BJ (cell line): ENCODE data around the gene TLR2. TPM values are rescaled to one million over a fixed set of nuclear protein-coding genes. Genes with fewer than 3 reads are reported as not detected.

Source experiments
- CTCF ChIA-PET: fragments of 350-600 bp; formaldehyde crosslinking; extraction: SDS; loops from one replicate; lab custom pipeline; 2021; ENCODE audit warnings: antibody characterized with exemption, inconsistent platforms; lab: Yijun Ruan, JAX
- POLR2A ChIA-PET: fragments of 300-600 bp; sonication (Branson Sonifier 250); formaldehyde crosslinking; extraction: SDS; loops from one replicate; lab custom pipeline; 2021; ENCODE audit warnings: antibody characterized with exemption; lab: Charles Lee
- DNase-seq: peaks from one replicate; pipeline ENCODE4 v3.0.0-alpha.2; 2011; ENCODE audit warnings: low read depth
- H3K27me3 ChIP-seq: 2 replicates; pipeline ENCODE4 v1.6.0; 2011; ENCODE audit warnings: low read length; ENCODE audit not compliant: control insufficient read depth, insufficient read depth
- H3K36me3 ChIP-seq: 2 replicates; pipeline ENCODE4 v1.5.1; 2011; ENCODE audit warnings: low read length; ENCODE audit not compliant: control insufficient read depth, insufficient read depth
- H3K4me3 ChIP-seq: 2 replicates; pipeline ENCODE4 v1.5.1; 2011; ENCODE audit warnings: low read depth, mild to moderate bottlenecking, control low read depth, low read length
- polyA plus RNA-seq: library from polyadenylated mRNA; depleted of rRNA; stranded (reverse); fragments of >200 nt; gene quantifications from 2 replicates; pipeline ENCODE4 v1.2.3, GENCODE V29; 2011
- TF ChIP-seq, protein P1 (sequence below): IDR thresholded peaks from 2 replicates; pipeline ENCODE4 v1.5.1; 2011; ENCODE audit warnings: low read depth, mild to moderate bottlenecking, control low read depth, inconsistent platforms, low read length, moderate library complexity; ENCODE audit not compliant: insufficient read depth

The TLR2 gene
- polyA plus RNA-seq, 1 experiment: not detected

DNA sequence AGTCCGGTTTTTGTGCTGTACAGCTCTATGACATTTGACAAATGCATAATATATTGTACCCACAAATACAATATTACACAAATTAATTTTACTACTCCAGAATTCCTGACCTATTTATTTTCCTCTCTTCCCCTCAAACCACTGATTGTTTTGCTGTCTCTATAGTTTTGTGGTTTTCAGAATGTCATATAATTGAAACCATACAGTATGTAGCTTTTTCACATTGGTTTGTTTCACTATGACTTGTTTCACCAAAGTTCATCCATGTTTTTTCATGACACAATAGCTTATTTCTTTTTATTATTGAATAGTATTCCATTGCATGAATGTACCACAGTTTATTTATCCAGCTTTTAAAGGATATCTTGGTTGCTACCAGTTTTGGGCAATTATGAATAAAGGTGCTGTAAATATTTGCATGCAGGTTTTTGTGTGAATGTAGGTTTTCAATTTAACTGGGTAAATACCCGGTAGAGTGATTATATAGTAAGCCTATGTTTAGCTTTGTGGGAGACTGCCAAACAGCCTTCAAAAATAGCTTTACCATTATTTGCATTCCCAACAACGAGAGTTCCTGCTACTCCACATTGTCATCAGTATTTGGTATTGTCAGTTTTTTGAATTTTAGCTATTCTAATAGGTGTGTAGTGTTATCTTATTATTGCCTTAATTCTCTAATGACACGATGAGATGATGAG, 49.8 kb downstream of the TLR2 start:
- ChIA-PET POLR2A (no interaction called here), CTCF (no interaction called here)
- TF ChIP-seq, protein P1, sequence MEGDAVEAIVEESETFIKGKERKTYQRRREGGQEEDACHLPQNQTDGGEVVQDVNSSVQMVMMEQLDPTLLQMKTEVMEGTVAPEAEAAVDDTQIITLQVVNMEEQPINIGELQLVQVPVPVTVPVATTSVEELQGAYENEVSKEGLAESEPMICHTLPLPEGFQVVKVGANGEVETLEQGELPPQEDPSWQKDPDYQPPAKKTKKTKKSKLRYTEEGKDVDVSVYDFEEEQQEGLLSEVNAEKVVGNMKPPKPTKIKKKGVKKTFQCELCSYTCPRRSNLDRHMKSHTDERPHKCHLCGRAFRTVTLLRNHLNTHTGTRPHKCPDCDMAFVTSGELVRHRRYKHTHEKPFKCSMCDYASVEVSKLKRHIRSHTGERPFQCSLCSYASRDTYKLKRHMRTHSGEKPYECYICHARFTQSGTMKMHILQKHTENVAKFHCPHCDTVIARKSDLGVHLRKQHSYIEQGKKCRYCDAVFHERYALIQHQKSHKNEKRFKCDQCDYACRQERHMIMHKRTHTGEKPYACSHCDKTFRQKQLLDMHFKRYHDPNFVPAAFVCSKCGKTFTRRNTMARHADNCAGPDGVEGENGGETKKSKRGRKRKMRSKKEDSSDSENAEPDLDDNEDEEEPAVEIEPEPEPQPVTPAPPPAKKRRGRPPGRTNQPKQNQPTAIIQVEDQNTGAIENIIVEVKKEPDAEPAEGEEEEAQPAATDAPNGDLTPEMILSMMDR: no peak
- Histone ChIP-seq H3K27me3 (no peaks in the 10 kb centered on the region), H3K4me3 (no peak overlapping the region), H3K36me3 (no peaks in the 10 kb centered on the region)
- DNase-seq: no peak

DNA sequence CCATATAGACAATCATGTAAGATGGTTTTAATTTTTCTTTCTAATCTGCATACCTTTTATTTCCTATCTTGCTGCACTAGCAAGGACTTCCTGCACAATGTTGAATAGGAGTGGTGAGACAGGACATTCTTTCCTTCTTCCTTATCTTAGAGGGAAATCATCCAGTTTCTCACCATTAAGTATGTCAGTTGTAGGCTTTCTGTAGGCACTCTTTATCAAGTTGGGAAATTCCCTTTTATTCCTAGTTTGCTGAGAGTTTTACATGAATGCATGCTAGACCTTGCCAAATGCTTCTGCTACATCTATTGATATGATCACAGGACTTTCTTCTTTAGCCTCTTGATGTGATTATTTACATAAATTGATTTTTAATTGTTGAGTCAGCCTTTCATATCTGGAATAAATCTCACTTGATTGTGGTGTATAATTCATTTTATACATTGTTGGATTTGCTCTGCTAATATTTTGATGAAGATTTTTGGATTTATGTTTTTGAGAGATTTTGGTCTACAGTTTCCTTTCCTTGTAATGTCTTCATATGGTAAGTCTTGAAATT, 51.9 kb downstream of the TLR2 start:
- DNase-seq: no peak
- ChIA-PET CTCF (no interaction called here), POLR2A (no interaction called here)

DNA sequence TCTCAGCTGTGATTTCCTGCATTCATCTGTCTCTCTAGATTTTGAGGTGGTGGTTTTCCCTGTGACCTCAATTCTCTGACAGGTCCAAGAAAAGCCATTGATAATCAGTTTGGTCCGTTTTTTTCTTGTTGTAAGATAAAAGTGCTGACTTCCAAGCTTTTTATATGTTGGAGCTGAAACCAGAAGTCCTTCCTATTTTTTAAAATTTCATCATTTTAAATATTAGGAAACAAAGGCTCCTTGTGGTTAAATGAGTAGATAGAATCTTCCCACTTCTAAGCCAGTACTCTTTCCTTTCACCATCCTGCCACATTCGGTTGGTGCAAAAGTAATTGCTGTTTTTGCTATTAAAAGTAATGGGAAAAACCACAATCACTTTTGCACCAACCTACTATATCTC, 57.5 kb downstream of the TLR2 start:
- CTCF ChIA-PET: interaction anchor here (2.1 to 5.1 kb wide), 2 partner anchors 8 to 107 kb away, joined by 6 to 18 read pairs; no protein-coding TSS in a partner anchor
- TF ChIP-seq, protein P1: no peak

More for the DNA sequence above, 51.9 kb downstream of the TLR2 start:
- Histone ChIP-seq H3K4me3 (no peak overlapping the region), H3K27me3 (no peaks in the 10 kb centered on the region), H3K36me3 (no peaks in the 10 kb centered on the region)
- TF ChIP-seq, protein P1: no peak

DNA sequence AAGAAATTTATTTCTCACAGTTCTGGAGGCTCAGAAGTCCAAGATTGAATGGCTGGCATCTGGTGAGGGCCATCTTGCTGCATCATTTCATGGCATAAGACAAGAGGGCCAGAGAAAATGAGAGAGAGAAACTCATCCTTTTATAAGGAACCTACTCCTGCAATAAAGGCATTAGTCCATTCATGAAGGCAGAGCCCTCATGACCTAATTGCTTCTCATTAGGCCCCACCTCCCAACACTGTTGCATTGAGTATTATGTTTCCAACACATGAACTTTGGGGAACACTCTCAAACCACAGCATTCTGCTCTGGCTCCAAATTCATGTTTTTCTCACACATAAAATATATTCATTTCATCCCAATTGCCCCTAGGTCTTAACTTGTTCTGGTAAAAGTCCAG, 61.6 kb downstream of the TLR2 start:
- Histone ChIP-seq H3K4me3 (no peak overlapping the region), H3K36me3 (no peaks in the 10 kb centered on the region), H3K27me3 (no peaks in the 10 kb centered on the region)
- DNase-seq: no peak
- TF ChIP-seq, protein P1: no peak
- CTCF ChIA-PET: no interaction called here
- POLR2A ChIA-PET: no interaction called here

More for the DNA sequence above, 57.5 kb downstream of the TLR2 start:
- H3K27me3 ChIP-seq: no peaks in the 10 kb centered on the region
- no peaks in the 10 kb centered on the region for H3K36me3 ChIP-seq
- H3K4me3 ChIP-seq: no peak overlapping the region
- POLR2A ChIA-PET: no interaction called here
- DNase-seq: no peak

DNA sequence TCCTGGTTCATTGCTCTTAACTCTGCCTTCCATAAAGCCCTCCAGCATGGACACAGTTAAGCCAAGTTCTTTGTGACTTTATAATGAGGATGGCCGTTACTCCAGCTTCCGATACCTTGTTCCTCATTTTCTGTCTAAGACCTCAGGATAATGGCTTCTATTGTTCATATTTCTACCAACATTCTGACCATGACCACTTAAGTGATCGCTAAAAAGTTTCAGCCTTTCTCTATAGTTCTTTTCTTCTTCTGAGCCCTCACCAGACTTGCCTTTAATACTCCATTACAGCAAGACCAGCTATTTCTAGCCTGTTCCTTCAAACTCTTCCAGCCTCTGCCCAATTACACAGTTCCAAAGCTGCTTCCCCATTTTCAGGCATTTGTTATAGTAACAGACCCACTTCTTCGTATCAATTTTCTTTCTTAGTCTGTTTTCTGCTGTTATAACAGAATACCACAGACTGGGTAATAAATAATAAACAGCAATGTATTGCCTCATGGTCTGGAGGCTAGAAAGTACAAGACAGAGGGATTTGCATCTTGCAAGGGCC, 63.4 kb downstream of the TLR2 start:
- TF ChIP-seq, protein P1: no peak
- no peaks in the 10 kb centered on the region for H3K36me3 ChIP-seq
- no peak for DNase-seq
- no peak overlapping the region for H3K4me3 ChIP-seq
- CTCF ChIA-PET: interaction anchor here (1.4 kb wide), 1 partner anchor 39 kb away, joined by 3 read pairs; no protein-coding TSS in a partner anchor
- POLR2A ChIA-PET: no interaction called here
- H3K27me3 ChIP-seq: peaks cover 2% of the 10 kb centered on the region
